ENCODE measurements around the gene SAMD3.
"Not testable (repeated sequence)": the region's sequence is repeated elsewhere in the genome, so short reads cannot be mapped to it uniquely, and the experiment has no call there.

Gene SAMD3

GRCh38 chr6:130212215-130212874 is 10.4 kb downstream of the SAMD3 start:
- DNase-seq (ENCODE audit: low read depth, low spot score) = peak; percentile 39

- DNase-seq (ENCODE audit: low read depth, low spot score) = no peak
Measured at GRCh38 chr6:130211691-130212090, 11.1 kb downstream of the SAMD3 start.

DNA sequence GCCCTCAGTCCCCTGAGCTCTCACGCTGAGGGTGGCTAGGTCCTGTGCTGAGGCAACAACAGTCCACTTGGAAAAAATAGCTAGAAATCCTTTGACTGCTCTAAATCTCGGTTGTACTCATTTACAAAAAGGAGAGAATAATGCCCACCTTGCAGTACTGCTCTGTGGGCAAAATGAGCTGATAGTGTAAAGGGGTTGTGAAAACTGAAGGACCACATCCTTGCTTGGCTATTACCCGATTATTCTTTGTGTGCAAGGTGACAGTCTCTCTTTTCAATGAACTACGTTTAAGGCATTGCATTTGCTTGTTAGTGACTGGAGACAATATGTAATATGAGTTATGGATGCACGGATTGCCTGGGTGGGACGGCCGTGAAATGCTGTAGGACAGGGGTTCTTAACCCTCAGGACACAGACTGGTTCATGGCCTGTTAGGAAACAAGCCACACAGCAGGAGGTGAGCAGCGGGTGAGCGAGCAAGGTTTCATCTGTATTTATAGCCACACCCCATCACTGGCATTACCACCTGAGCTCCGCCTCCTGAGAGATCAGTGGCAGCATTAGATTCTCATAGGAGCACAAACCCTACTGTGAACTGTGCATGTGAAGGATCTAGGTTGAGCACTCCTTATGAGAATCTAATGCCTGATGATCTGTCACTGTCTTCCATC is 14.6 kb downstream of the SAMD3 start:
- no peak for DNase-seq (ENCODE audit: low read depth, low spot score)

GRCh38 chr6:130206479-130206878 is 16.3 kb downstream of the SAMD3 start:
- DNase-seq (ENCODE audit: low read depth, low spot score) = no peak

- DNase-seq (ENCODE audit: low read depth, low spot score) = no peak
Measured at GRCh38 chr6:130204322-130204721, 18.4 kb downstream of the SAMD3 start.

- DNase-seq (ENCODE audit: low read depth, low spot score) = no peak
Measured at GRCh38 chr6:130203370-130203769, 19.4 kb downstream of the SAMD3 start.

DNA sequence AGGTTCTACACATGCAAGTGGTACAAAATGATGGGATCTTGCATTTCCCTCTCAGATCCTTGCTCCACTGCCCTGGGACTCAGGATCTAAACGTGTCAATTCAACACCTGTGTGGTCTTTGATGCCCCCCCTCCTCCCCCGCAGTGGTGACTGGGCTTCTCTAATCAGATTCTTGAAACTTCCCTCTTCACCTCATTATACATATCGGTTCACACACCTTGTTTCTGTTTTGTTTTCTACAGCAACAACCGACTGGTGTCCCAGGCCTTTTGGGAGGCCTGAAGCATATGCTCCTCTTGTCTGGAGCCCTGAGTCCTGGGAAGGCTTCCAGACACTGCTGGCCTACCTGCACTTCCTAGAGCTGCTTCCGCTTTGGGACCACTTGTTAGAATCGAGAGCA is 20.0 kb downstream of the SAMD3 start:
- DNase-seq (ENCODE audit: low read depth, low spot score) = no peak

DNA sequence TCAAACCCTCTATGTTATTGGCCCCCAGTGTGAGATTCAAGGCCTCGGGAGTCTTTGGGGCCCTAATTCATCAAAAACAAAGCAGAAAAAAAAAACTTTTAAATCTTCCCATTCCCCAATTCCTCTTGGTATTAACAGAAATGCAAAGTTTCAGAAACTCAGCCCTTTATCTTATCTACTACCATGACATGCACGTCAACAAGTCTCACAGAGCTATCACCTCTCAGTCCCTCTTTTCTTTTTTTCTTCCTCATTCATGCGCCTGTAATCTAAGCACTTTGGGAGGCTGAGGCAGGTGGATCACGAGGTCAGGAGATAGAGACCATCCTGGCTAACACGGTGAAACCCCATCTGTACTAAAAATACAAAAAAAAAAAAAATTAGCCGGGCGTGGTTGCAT is 22.7 kb downstream of the SAMD3 start:
- no peak for DNase-seq (ENCODE audit: low read depth, low spot score)

GRCh38 chr6:130198483-130199035 is 24.2 kb downstream of the SAMD3 start:
- no peak for DNase-seq (ENCODE audit: low read depth, low spot score)

DNA sequence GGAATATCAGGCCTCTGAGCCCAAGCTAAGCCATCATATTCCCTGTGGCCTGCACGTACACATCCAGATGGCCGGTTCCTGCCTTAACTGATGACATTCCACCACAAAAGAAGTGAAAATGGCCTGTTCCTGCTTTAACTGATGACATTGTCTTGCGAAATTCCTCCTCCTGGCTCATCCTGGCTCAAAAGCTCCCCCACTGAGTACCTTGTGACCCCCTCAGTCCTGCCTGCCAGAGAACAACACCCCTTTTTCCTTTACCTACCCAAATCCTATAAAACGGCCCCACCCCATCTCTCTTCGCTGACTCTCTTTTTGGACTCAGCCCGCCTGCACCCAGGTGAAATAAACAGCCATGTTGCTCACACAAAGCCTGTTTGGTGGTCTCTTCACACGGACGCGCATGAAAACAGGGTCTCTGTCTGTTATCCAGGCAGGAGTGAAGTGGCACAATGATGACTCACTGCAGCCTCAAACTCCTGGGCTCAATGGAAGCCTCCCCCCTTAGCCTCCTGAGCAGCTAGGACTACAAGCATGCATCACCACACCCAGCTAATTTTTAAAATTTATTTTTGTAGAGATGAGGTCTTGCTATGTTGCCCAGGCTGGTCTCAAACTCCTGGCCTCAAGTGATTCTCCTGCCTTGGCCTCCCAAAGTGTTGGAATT is 24.8 kb downstream of the SAMD3 start:
- DNase-seq (ENCODE audit: low read depth, low spot score) = not testable (repeated sequence)

- not testable (repeated sequence) for DNase-seq (ENCODE audit: low read depth, low spot score)
Measured at GRCh38 chr6:130194434-130194833, 28.3 kb downstream of the SAMD3 start.

GRCh38 chr6:130190701-130191690 is 31.8 kb downstream of the SAMD3 start:
- no peak for DNase-seq (ENCODE audit: low read depth, low spot score)

GRCh38 chr6:130189531-130190397 is 33.0 kb downstream of the SAMD3 start:
- peak; percentile 34 for DNase-seq (ENCODE audit: low read depth, low spot score)

DNA sequence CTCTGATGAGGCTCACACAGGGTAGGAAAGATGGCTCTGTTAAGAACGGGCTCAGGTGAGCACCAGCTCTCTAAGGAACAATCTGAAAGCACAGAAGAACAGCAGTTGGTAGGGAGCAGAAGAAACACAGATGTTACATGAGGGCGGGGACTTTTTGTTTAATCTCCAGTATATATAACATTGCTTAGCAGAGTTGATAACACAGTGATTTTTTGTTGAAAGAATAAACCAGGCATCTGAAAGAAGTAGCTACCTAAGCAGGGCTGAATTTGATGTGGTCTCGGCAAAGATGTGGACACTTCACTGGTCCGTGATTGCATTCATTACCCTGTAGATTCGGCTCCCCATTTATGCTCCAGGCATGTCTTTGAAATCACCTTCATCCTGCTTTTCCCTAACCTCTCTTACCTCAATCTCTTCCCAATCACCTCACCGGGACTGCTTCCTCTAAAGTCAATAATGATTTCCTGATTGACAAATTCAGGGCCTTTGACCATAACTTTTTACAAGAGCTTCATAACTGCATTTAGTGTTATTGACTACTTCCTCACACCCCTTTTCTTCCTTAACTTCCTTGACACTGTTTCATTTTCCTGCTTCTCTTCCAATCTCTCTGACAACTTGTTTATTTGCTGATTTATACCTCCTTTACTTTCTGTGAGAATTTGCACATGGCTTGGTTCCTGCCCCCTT is 34.4 kb downstream of the SAMD3 start:
- no peak for DNase-seq (ENCODE audit: low read depth, low spot score)

- DNase-seq (ENCODE audit: low read depth, low spot score) = no peak
Measured at GRCh38 chr6:130187335-130188206, 35.2 kb downstream of the SAMD3 start.

GRCh38 chr6:130185658-130186057 is 37.1 kb downstream of the SAMD3 start:
- DNase-seq (ENCODE audit: low read depth, low spot score) = no peak

- peak; percentile 34 for DNase-seq (ENCODE audit: low read depth, low spot score)
Measured at GRCh38 chr6:130183271-130184222, 39.2 kb downstream of the SAMD3 start.

DNA sequence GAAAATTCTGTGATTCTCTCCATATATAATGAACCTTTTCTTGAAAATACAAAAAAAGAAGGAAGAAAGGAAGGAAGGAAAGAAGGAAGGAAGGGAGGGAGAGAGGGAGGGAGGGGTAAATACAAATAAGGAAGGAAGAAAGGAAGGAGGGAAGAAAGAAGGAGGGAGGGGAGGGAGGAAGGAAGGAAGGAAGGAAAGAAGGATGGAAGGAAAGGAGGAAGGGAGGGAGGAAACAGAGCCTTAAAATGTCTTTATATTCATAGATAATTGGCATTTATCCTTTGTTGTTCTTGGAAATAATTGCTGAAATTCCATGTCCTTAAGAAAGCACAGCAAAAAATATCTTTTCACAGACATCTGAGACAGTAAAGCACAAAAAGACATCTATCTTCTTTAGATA is 40.3 kb downstream of the SAMD3 start:
- no peak for DNase-seq (ENCODE audit: low read depth, low spot score)

Measured in ELF-1 (cell line).